ENCODE results near the gene UNC13A.

- TF ChIP-seq CTCF (IDR thresholded peaks at IDR 0.05) (no peak), POLR2A (IDR thresholded peaks at IDR 0.05) (no peak)
Measured at GRCh38 chr19:17682273-17682672, 5.9 kb downstream of the UNC13A start.

Data from tibial nerve (tissue), 3 donors.